ENCODE measurements around the gene CFAP92.

- TF ChIP-seq EZH2 (IDR thresholded peaks at IDR 0.05) (no peak), POLR2AphosphoS5 (IDR thresholded peaks at IDR 0.05; ENCODE audit: borderline replicate concordance, low read depth, low read length) (no peak)
Observed at GRCh38 chr3:128863560-128863959, 130.3 kb downstream of the CFAP92 start.

Data from SK-N-MC (cell line).